ENCODE measurements around the gene SCAP. TPM values are rescaled to one million over a fixed set of nuclear protein-coding genes. Genes with fewer than 3 reads are reported as not detected.
A peak's percentile ranks its signal among the peaks of the same experiment; 100 is the strongest.
"Not testable (repeated sequence)": the region's sequence is repeated elsewhere in the genome, so short reads cannot be mapped to it uniquely, and the experiment has no call there.

SCAP gene
- 34.9 and 70.4 TPM in 2 replicates for total RNA-seq

GRCh38 chr3:47475570-47476329 is at the start of gene SCAP:
Gene SCAP, minus strand, starts transcription at chr3:47475941. Its CDS starts 32,948 bp downstream, at chr3:47442993.
- peak; percentile 72 to 93 for DNase-seq (ENCODE audit: low read depth in 2 of 2)

GRCh38 chr3:47523310-47524073 is 47.8 kb upstream of the SCAP start:
- no peak for DNase-seq (ENCODE audit: low read depth in 2 of 2)

- DNase-seq (ENCODE audit: low read depth in 2 of 2): peak; percentile 90 to 95
Measured at GRCh38 chr3:47522082-47522987, 46.6 kb upstream of the SCAP start.

- no peak for DNase-seq (ENCODE audit: low read depth in 2 of 2)
Measured at GRCh38 chr3:47520756-47521155, 45.0 kb upstream of the SCAP start.

GRCh38 chr3:47517937-47518336 is 42.2 kb upstream of the SCAP start:
- DNase-seq (ENCODE audit: low read depth in 2 of 2): no peak

- DNase-seq (ENCODE audit: low read depth in 2 of 2): no peak
Measured at GRCh38 chr3:47515864-47516319, 40.2 kb upstream of the SCAP start.

GRCh38 chr3:47515100-47515499 is 39.4 kb upstream of the SCAP start:
- no peak for DNase-seq (ENCODE audit: low read depth in 2 of 2)

- peak; percentile 96 to 97 for DNase-seq (ENCODE audit: low read depth in 2 of 2)
Measured at GRCh38 chr3:47513125-47513929, 37.6 kb upstream of the SCAP start, which contains the start of gene ELP6. Gene ELP6, minus strand, starts transcription at chr3:47513712. Its CDS starts 122 bp downstream, at chr3:47513590.

- DNase-seq (ENCODE audit: low read depth in 2 of 2): peak; percentile 21 to 40
Measured at GRCh38 chr3:47512416-47513124, 36.8 kb upstream of the SCAP start.

GRCh38 chr3:47505267-47505666 is 29.5 kb upstream of the SCAP start:
- DNase-seq (ENCODE audit: low read depth in 2 of 2): not testable (repeated sequence)

- no peak for DNase-seq (ENCODE audit: low read depth in 2 of 2)
Measured at GRCh38 chr3:47504113-47504512, 28.4 kb upstream of the SCAP start.

- no peak for DNase-seq (ENCODE audit: low read depth in 2 of 2)
Measured at GRCh38 chr3:47503033-47503432, 27.3 kb upstream of the SCAP start.

- DNase-seq (ENCODE audit: low read depth in 2 of 2): no peak
Measured at GRCh38 chr3:47496892-47497291, 21.2 kb upstream of the SCAP start.

- no peak for DNase-seq (ENCODE audit: low read depth in 2 of 2)
Measured at GRCh38 chr3:47495886-47496285, 20.1 kb upstream of the SCAP start.

GRCh38 chr3:47495111-47495510 is 19.4 kb upstream of the SCAP start:
- no peak for DNase-seq (ENCODE audit: low read depth in 2 of 2)

GRCh38 chr3:47491777-47492176 is 16.0 kb upstream of the SCAP start:
- no peak for DNase-seq (ENCODE audit: low read depth in 2 of 2)

- DNase-seq (ENCODE audit: low read depth in 2 of 2): no peak
Measured at GRCh38 chr3:47491186-47491585, 15.4 kb upstream of the SCAP start.

- no peak for DNase-seq (ENCODE audit: low read depth in 2 of 2)
Measured at GRCh38 chr3:47487265-47487664, 11.5 kb upstream of the SCAP start.

- DNase-seq (ENCODE audit: low read depth in 2 of 2): no peak
Measured at GRCh38 chr3:47485812-47486211, 10.1 kb upstream of the SCAP start.

- no peak for DNase-seq (ENCODE audit: low read depth in 2 of 2)
Measured at GRCh38 chr3:47482366-47482765, 6.6 kb upstream of the SCAP start.

All from lung microvascular endothelial cell (primary cell).